ENCODE measurements around the gene NLRC3.

The NLRC3 gene

DNA sequence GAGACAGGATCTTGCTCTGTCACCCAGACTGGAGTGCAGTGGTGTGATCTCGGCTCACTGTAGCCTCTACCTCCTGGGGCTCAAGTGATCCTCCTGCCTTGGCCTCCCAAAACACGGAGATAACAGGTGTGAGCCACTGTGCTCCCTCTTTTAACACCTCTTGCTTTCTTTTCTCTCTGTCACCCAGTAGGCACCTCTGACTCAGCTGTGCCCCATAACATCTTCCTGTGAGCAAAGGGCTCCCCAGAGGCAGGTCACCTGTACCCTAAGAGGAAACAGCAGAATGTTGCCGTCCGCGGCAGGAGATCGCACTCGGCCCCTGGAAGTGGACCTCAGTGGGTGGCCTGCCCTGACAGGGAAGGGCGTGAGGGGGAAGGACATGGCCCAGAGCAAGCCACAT is 918 bp upstream of the NLRC3 start:
- no peak for DNase-seq

DNA sequence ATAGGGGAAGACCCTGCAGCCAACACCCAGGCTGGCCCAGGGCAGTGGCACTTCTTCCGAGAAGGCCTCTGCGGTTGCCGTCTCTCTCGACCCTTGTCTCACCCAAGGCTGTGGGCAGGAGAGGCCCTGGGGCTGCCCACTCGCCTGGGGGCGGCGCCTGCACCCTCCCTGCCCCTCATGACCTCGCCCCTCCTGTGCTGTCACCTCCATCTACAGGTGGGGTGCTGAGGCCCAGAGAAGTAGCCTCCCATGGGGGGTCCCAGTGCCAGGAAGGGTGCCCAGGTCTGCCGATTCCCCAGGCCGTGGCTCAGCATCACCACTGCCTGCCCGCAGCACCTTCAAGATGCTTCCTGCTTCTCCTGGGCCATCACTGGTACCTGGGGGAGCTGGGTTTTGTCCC is 992 bp downstream of the NLRC3 start:
- no peak for DNase-seq

DNA sequence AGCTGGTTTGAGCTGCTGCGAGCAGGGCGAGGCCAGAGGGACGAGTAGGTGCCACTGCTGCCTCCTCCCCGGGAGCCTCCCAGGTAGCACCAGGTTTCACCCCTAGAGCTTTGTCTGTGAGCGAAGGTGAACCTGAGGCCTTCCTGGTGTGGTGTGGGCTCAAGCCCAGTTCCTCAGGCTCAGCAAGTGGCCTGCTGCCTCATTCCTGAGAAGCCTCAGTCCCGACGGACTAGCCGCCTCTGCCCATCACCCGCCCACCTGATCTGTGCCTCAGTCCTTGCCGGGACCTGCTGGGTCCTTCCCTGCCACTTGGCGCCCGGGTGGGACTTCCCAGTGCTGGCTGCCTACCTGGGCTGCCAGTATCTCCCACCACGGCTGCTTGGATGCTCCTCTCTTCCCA is 1.7 kb downstream of the NLRC3 start:
- DNase-seq: no peak

DNA sequence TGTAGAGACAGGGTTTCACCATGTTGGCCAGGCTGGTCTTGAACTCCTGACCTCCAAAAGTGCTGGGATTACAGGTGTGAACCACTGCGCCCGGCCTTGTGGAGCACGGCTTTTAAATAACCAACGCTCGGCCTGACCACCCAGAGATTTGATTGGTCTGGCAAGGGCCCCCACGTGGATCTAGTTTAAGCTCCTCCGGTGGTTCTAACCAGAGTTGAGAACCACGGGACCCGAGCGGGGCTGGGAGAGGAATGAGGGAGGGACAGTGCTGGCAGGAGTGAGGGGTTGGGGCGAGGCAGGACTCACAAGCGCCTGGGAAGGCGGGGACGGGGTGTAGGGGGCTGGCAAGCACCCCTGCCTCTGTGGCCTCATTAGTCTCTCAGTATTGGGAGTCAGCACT is 3.0 kb downstream of the NLRC3 start:
- DNase-seq: no peak

DNA sequence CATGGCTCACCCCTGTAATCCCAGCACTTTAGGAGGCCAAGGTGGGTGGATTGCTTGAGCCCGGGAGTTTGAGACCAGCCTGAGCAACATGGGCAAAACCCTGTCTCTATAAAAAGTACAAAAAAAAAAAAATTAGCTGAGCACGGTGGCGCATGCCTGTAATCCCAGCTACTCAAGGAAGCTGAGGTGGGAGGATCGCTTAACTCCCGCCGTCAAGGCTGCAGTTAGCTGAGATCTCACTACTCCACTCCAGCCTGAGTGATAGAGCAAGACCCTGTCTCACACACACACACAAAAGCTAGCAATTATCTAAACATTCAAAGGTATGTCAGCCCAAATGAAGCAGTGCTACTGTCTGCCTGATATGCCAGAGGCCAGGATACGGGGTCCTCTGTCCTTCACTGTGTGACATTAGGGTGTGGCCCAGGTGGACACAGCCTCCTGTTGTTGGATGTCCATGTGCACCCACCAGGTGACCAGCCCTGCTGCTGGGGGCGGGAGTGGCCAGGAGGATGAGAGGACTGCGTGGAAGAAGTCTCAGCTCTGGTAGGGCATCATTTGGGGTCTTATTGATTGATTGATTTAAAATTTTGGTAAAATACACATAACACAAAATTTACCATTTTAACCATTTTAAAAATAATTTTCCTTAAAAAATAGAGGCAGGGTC is 3.9 kb downstream of the NLRC3 start:
- no peak for DNase-seq

DNA sequence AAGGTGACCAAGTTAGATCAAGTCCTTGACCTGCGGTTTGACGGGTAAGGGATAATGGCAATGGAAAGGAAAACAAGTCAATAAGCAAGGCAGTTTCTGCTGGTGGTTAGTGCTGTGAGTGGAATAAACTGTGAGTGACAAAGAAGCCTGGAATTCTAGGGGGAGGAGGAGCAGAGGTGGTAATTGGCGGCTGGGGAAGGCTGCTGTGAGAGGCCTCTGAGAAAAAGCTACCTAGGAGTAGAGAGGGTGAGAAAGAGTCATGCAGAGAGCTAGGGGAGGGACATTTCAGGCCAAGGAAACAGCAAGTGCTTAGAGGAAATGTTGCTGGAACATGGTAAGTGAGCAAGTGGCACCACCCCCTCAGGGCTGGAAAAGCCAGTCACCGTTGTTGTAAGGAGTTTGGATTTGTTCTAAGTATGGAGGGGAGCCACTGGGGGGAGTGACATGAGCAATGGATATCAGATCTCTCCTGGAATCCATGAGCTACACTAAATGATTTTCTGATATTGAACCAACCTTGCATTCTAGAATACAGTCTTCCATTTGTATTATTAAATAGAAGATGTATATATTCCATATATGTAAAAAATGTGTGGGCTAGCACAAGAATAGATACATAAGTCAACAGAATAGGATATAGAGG is 6.7 kb downstream of the NLRC3 start:
- DNase-seq: no peak

DNA sequence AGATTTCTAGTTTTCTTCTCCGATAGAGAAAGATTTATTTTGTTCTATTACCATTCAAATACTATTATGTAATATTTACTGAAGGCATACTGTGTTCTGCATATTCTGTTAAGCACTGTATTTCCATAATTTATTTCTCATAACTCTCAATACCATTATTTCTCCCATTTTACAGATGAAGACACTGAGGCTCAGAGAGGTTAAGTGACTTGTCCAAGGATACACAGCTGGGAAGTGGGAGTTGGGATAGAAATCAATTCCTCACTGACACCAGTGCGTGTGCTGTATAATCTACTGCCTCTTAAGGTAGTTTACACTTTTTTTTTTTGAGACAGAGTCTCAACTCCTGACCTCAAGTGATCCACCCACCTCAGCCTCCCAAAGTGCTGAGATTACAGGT is 7.4 kb downstream of the NLRC3 start:
- DNase-seq: no peak

DNA sequence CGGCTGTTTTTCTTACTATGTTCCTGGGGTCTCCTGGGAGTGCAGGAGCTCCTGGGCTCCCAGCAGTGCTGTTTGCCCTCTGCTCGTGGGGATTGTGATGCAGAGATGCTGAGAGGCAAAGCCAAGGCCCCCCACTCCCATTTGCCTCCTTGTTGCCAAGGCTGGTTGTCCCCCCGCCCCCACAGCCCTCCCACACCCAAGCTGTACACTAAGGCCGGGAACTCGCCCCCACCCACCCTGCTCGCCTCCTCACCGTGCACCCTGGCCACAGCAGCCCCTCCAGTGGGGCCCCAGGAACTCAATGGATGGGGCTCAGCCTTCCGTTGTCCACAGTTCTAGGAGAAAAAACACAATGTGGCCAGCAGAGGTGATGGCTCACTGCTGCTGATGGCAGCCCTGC is 10.2 kb downstream of the NLRC3 start:
- no peak for DNase-seq

DNA sequence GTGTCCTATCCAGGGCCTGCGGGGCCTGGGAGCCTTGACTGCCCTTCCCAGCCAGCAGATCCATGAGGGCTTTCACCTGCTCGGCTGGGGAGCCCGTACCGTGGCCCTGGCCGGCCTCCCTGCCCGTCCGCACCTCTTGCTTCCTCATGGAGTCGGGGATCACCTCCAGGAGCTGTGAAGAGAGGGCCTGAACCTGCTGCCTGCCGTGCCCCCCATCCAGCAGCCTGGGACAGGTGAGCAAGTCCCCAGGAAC is 12.4 kb downstream of the NLRC3 start:
- DNase-seq: no peak

DNA sequence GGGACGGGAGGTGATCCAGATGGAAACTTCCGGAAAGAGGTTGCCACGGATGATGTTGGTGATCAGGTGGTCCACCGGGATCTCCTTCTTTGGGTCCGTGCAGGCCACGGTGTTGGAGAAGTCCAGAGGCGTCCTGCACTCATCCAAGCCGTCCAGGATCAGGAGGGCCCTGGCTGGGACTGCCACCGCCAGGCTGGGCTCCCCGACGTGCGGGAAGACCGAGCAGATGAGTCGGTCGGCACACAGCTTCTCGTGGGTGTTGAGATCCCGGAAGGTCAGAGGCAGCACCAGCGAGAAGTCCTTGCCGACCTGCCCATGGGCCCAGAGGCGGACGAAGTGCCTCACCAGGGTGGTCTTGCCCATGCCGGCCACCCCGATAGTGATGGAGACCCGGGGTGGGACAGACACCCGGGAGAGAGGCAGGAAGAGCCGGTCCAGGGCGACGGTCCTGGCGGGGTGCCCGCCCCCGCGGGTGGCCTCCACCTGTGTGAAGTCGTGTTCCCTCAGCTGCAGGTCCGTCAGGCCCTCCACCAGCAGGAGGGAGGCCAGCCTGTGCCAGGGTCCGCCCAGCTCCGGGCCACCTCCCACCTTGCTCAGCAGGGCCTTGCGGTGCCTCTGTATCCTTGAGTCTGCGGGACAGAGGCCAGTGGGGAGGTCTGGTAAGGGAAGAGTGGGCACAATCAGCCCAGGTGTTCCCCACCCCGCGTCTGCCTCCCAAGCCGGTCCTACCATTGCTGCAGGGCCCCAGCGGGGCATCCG is 12.9 kb downstream of the NLRC3 start:
- DNase-seq: no peak

DNA sequence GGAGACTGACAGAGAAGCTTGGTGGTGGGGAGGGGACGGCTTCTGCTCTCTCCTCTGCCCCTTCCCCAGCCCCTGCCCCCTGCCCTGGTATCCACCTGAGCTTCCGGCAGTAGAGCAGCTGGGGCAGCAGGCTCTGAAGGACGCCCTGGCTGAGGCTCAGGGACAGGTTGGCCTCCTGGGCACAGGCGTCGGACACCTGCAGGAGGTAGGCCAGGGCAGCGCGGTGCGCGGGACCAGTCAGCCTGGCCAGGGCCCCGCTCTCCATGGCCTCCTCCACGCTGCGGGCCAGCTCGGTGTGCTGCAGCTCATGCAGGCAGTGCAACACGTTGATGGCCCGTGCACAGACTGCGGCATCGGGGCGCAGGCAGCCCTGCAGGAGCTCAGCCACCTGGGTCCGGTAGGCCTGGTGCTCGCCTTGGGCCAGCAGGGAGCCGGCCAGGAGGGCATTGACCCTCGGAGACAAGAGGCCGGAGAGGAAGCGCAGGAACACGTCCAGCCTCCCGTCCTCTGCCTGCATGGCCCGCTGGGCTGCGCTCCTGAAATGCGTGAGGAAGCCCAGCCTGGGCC is 14.2 kb downstream of the NLRC3 start:
- no peak for DNase-seq

DNA sequence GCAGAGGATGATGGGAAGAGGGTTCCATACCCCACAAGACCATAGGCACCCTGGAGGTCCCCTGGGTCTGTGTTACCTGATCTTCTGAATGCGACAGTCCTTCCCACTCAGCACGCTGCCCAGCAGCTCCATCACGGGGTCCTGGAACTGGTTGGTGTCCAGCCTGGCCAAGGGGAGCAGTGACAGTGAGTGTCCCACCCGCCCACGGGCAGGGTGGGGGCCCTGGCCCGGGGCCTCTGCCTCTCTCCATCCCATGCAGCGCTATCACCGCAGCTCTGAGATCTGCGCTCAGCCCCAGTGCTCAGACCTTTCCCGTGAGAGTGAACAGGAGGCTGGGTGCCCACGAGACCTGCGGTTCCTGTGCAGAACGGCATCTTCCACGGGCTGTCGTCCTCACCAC is 15.6 kb downstream of the NLRC3 start:
- no peak for DNase-seq

DNA sequence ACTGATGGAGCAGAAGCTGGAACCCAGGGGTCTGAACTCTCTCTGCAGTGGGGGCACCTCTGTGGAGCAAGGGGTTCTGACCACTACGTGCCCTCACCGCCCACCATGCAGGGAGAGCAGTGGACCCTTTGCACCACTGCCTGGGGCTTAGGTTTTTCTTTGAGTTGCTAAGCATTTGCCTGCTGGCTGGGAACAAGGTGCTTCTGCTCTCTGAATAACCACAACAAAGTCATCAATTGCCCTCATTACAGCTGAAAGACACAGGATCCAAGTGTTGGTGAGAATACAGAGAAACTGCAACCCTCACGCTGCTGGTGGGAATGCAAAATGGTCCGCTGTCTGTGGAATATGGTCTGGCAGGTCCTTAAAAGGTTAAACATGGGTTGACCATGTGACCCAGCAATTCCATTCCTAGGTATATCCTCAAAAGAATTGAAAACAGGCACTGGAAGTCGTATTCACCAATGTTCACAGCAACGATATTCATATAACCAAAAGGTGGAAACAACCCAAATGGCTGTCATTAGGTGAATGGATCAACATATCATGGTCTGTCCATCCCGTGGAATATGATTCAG is 22.8 kb downstream of the NLRC3 start:
- no peak for DNase-seq

DNA sequence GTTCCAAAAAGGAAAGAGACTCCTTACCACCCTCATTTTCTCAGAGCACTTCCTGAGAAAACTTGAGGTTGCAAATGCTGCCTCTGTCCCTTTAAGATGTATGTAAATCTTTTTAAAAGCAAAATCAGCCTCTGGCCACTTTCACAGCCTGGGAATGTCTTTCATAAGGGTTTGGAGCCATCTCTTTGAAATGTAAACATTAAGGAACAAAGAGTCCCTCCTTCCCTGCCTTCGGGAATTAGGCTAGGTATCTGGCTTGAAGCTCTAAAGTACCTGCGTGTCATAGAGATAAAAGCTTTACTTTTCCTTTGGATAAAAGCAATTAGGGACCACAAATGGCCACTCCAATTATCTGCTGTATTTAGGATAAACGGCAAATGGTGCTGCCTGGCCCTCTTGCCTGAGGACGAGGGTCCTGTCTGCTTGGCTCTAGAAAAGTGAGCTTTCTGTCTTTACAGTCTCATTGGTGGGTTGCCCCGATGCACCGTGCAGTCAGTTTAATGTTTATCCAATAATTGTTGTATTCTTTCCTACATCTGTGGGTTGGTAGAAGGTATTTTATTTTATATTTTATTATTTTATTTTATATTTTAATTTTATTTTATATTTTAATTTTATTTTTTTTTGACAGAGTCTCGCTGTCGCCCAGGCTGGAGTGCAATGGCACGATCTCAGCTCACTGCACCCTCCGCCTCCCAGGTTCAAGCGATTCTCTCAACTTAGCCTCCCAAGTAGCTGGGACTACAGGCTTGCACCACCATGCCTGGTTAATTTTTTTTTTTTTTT is 23.9 kb downstream of the NLRC3 start:
- DNase-seq: no peak

DNA sequence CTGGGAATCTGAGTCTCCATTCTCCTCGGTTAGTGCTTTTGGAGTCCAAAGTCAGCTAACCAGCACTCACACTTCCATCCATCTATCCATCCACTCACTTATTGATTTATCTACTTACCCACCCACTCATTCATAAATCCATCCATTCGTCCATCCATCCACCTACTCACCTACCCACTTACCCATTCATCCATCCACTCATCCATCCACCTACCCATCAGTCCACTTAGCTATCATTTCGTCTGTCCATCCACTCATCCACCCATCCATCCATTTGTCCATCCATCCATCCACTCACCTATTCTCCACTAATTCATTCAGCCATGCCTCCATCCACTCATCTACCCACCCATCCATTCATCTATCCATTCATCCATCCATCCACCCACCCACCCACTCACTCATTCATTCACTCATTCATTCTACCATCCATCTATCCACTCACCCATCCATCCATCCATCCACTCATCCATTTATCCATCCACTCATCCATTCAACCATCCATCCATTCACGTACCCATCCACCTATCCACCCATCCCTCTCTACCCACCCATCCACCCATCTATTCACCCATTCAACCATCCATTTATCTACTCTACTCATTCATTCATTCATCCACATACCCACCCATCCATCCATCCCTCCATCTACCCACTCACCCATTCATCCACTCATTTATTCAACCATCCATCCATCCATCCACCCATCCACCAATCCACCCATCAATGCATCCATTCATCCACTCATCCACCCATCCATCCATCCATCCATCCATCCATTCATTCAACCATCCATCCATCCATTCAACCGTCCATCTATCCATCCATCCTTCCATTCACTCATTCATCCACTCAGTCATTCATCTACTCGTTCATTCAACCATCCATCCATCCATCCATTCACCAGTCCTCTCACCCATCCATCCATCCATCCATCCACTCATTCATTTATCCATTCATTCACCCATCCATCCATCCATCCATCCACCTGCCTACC is 26.1 kb downstream of the NLRC3 start:
- no peak for DNase-seq

DNA sequence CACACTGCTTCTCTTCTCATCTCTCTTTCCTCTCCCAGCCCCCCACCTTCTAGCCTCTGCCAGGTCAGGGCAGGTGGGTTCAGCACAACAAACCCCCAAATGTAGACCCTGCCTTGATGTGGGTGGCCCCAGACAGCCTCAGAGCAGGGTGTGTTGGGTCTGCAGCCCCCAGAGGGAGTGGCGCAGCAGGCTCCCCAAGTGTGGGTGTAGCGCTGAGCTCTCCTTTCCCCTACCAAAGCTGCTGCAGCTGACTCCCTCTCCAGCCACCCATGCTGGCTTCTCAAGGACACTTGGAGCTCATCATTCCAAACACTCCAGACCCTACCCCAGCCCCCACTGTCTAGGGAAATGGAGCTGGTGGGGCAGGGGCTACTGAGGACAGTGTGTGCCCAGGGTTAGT is 27.3 kb downstream of the NLRC3 start:
- no peak for DNase-seq

DNA sequence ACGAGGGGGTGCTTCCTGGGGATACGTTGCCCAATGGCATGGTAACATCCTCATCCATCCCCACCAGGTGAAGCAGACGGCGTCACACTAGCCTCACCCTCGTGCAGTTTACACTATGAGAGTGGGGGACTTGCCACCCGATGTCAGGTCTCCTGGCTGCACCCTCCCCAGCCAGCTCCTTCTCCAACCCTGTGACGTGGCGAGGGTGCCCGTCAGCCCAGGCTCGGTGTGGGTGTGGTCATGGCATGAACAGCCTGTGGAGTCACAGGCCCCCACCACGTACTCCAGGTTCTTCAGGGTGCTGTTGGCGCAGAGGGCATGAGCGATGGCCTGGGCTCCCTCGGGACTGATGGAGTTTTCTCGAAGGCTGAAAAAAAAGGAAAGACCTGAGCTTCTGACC is 28.3 kb downstream of the NLRC3 start:
- DNase-seq: no peak

DNA sequence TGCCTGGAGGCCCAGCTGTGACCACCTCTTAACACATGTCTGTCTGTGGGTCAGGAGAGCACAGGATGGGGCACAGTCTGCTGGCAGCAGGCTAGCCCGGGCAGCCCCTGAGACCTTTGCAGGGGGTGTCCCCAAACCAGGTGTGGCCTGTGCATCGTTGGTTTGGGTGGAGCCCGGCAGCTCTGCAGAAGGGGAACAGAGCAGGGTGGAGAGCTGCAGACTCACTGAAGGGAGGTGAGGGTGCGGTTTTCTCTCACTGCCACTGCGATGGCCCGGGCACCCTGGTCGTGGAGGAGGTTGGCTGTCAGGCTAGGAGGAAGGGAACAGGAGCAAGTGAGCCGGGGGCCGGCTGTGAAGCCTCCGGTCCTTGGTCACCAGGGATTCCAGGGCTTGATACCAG is 28.8 kb downstream of the NLRC3 start:
- DNase-seq: no peak

DNA sequence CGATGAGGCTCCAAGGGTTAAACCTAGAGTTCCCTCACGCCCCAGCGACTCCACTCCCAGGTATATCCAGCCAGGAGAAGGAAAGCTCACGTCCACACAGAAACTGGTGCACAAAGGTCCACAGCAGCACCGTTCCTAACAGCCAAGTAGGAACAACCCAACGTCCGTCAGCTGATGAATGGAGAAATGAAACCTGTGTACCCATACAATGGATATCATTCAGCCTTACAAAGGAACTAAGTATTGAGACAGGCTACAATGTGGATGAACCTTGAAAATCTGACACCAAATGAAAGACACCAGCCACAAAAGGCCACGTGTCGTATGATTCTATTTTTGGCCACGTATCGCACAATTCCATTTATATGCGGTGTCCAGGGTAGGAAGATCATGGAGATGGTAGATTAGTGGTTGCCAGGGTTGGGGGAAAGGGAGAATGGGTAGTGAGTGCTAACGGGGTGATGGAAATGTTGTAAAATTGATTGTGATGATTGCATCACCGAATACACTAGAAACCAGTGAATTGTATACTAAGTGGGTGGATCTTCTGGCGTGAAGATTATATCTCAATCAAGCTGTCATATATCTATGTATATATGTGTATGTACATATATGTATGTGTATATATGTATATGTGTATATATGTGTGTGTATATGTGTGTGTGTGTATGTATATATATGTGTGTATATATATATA is 30.1 kb downstream of the NLRC3 start:
- DNase-seq: no peak

DNA sequence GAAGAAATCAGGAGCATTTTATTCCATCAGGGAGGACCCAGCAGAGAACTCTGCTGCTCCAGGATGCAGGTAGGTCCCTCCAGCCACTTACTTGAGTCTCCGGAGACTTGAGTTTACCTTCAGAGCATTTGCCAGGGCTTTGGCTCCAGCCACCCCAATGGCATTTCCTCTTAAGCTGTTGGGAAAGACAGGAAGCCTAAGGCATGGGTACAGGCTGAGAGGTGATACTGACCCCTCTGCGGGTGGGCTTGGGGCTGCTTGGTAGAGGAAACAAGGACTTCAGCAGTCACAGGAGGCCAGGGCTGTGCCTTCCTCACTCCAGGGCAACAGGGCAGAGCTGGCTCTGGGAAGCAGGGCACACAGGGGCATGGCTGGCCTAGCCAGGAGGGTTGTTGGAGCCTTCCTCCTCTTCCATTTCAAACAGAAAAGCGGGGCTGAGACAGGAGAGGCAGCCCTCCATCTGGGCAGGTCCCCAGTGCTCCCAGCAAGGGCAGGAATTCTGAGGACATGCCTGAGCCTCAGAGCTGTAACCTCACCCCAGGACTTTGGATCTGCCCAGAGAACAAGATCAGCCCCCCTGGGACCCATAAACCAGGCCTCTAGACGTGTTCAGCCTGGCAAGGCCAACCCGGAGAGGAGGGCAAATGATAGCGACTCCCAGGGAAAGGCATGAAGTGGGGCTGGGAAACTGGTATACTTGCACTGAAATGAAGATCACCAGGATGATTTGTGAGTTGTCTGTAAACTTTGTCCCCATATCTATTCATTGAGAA is 34.4 kb downstream of the NLRC3 start:
- no peak for DNase-seq
